LoVo (cell line): ENCODE measurements around the gene TMEM25.
A peak's percentile ranks its signal among the peaks of the same experiment; 100 is the strongest.
"Not testable (repeated sequence)": the region's sequence is repeated elsewhere in the genome, so short reads cannot be mapped to it uniquely, and the experiment has no call there.

ENCODE experiments used
- DNase-seq: peaks from one replicate; pipeline ENCODE4 v3.0.0-alpha.2; 2016; ENCODE audit warnings: low spot score

Gene TMEM25

DNA sequence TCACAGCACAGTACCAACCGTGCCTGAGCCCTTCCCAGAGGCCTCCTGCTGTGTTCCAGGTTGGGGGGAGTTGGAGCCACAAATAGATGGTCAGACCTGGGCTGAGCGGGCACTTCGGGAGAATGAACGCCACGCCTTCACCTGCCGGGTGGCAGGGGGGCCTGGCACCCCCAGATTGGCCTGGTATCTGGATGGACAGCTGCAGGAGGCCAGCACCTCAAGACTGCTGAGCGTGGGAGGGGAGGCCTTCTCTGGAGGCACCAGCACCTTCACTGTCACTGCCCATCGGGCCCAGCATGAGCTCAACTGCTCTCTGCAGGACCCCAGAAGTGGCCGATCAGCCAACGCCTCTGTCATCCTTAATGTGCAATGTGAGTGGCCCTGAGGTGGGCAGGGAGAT lies 1.1 kb downstream of the TMEM25 start:
- DNase-seq = no peak

- no peak for DNase-seq
These were observed 2.1 kb downstream of the TMEM25 start for GRCh38 chr11:118532852-118533768.

GRCh38 chr11:118533769-118534729 lies 3.1 kb downstream of the TMEM25 start:
- DNase-seq = no peak

GRCh38 chr11:118535261-118535660 lies 4.3 kb downstream of the TMEM25 start:
- DNase-seq = no peak

GRCh38 chr11:118536726-118537125 lies 5.7 kb downstream of the TMEM25 start:
- DNase-seq = no peak

DNA sequence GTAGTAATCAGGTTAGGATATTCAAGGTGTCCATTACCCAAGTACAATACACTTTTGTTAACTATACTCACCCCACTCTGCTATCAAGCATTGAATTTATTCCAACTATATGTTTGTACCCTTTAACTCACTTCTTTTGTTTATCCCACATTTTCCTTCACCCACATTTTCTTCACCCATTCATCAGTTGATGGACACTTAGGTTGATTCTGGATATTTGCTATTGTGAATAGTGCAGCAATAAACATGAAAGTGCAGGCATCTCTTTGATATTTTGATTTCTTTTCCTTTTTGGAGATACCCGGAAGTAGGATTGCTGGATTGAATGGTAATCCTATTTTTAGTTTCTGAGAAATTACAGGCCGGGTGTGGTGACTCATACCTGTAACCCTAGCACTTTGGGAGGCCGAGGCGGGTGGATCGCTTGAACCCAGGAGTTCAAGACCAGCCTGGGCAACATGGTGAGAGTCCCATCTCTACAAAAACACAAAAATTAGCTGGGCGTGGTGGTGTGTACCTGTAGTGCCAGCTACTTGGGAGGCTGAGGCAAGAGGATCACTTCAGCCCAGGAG lies 6.5 kb downstream of the TMEM25 start:
- no peak for DNase-seq

GRCh38 chr11:118544010-118544646 lies 13.1 kb downstream of the TMEM25 start:
- DNase-seq = no peak

GRCh38 chr11:118544647-118545010 lies 13.6 kb downstream of the TMEM25 start:
- no peak for DNase-seq

GRCh38 chr11:118545533-118545932 lies 14.5 kb downstream of the TMEM25 start:
- DNase-seq = no peak

GRCh38 chr11:118547132-118547531 lies 16.1 kb downstream of the TMEM25 start:
- DNase-seq = no peak

DNA sequence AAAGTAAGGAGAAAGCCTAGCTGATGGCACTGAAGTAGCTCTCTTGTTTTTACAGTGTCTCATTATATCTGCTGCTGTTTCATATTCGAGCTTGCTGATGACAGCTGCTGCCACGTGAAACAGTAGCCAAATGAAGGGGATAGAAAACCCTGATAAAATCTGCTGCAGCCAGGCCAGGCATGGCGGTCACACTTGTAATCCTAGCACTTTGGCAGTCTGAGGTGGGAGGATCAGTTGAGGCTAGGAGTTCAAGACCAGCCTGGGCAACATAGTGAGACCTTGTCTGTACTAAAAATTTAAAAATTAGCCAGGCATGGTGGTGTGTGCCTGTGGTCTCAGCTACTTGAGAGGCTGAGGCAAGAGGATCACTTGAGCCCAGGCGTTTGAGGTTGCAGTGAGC lies 21.3 kb downstream of the TMEM25 start:
- no peak for DNase-seq

DNA sequence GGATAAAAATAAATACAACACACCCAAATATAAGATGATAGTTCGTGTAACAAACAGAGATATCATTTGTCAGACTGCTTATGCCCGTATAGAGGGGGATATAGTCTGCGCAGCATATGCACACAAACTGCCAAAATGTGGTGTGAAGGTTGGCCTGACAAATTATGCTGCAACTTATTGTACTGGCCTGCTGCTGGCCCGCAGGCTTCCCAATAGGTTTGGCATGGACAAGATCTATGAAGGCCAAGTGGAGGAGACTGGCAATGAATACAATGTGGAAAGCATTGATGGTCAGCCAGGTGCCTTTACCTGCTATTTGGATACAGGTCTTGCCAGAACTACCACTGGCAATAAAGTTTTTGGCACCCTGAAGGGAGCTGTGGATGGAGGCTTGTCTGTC lies 29.8 kb downstream of the TMEM25 start:
- DNase-seq = no peak

- no peak for DNase-seq
These were observed 34.1 kb downstream of the TMEM25 start for GRCh38 chr11:118565051-118565450.

- no peak for DNase-seq
These were observed 38.7 kb downstream of the TMEM25 start for GRCh38 chr11:118569670-118570069.

DNA sequence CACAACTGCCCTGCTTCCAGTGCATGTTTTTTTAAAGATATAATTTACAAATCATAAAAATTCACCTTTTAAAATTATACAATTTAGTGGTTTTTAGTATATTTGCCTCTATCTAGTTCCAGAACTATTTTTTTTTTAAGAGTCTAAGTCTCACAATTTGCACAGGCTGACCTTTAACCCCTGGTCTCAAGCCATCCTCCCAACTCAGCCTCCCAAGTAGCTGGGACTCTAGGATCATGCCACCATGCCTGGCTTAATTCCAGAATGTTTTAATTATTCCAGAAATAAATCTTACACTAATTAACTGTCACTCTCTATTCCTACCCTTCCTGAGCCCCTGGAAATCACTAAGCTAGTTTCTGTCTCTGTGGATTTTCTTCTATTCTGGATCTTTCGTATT lies 39.8 kb downstream of the TMEM25 start:
- no peak for DNase-seq

DNA sequence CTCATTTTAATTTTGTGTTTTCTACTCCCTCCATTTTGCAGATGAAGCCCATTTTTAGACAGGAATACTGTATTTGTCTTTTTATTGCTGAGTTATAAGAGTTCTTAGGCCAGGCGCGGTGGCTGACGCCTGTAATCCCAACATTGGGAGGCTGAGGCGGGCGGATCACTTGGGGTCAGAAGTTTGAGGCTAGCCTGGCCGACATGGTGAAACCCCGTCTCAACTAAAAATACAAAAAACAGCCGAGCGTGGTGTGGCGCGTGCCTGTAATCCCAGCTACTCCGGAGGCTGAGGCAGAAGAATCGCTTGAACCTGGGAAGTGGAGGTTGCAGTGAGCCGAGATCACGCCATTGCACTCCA lies 40.7 kb downstream of the TMEM25 start:
- not testable (repeated sequence) for DNase-seq

- peak; percentile 75 for DNase-seq
These were observed 41.3 kb downstream of the TMEM25 start, which contains the start of gene ARCN1 for GRCh38 chr11:118572061-118572980. ARCN1 (plus strand) TSS chr11:118572409; CDS start chr11:118572548, 139 bp downstream.

DNA sequence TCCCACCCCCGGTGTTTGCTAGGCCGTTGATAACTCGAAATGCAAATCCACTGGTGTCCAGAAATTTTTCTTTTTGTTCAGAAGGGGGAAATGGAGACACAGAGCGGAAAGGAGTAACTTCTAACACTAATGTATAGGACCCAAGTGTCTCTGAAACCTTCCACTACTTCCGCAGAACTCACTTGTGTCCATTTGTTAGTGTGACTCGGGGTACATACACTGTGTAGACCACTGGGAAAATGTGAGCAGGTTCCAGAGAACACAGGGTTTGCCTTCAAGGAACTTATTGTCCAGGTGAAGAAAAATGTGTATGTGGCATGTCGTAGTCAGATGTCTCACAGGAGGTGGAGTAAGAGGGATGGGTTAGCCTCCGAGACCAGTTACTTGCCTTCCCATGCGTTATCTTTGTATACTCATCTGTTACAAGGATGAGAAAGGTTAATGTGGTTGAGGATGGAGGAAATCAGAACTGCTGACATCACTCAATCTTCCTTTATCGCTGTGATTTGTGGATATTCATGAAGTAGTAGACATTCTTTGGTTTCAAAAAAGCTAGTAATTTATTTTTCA lies 42.1 kb downstream of the TMEM25 start:
- peak; percentile 20 for DNase-seq

DNA sequence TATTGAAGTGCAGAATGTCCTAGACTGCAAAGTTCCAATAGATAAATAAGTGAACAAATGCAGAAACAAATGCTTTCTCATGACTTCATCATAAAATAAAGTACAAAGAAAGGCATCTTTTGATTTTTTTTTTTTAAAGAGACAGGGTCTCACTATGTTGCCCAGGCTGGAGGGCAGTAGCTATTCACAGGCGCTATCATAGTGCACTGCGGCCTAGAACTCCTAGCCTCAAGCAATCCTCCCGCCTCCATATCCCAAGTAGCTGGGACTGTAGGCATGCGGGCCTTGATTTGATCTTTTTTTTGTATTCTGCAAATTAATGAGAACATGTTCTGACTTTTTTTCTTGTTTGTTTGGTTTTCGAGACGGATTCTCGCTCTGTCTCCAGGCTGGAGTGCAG lies 43.6 kb downstream of the TMEM25 start:
- DNase-seq = no peak

DNA sequence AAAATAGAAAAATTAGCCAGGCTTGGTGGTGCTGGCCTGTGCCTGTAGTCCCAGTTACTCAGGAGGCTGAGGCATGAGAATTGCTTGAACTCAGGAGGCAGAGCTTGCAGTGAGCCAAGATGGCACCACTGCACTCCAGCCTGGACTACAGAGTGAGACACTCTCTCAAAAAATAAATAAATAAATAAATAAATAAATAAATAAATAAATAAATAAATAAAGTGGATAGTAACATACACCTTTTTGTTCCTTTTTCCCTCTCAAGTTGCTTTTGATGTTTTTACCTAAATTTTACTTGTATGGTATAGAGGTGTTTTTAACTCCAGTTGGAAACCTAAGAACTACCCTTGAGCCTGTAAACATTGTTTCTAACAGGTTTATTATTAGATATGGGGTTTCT lies 47.0 kb downstream of the TMEM25 start:
- DNase-seq = not testable (repeated sequence)

GRCh38 chr11:118581057-118581456 lies 50.1 kb downstream of the TMEM25 start:
- no peak for DNase-seq
